Left lung (tissue), 10 donors: ENCODE results near the gene SDHAF4. TPM values are rescaled to one million over a fixed set of nuclear protein-coding genes. Genes with fewer than 3 reads are reported as not detected.

ENCODE experiments used
- ATAC-seq: fragments of 200-7000 bp; cut with Tn5 transposase; one replicate; pipeline ENCODE4 v1.9.1; 2020; ENCODE audit warnings: moderate library complexity
- DNase-seq, 4 donors: peaks; one replicate each; pipeline ENCODE4 v3.0.0-alpha.2; 2013 to 2020
- H3K27ac ChIP-seq, 2 donors: fragments of 200-600 bp; sonication (generic) in 1 of 2; one replicate each; pipeline versions ENCODE4 v1.5.0 to v1.8.0; 2020 to 2021
- H3K27me3 ChIP-seq, 2 donors: fragments of 200-600 bp; sonication (generic) in 1 of 2; one replicate each; pipeline versions ENCODE4 v1.5.0 to v1.8.0; 2020 to 2021
- H3K36me3 ChIP-seq, 2 donors: fragments of 200-600 bp; sonication (generic) in 1 of 2; one replicate each; pipeline versions ENCODE4 v1.5.0 to v1.8.0; 2020 to 2021
- H3K4me1 ChIP-seq, 2 donors: fragments of 200-600 bp; one replicate each; pipeline ENCODE4 v1.8.0; 2021
- H3K4me3 ChIP-seq, 2 donors: fragments of 200-600 bp; sonication (generic) in 1 of 2; one replicate each; pipeline versions ENCODE4 v1.5.0 to v1.8.0; 2020 to 2021; ENCODE audit warnings: mild to moderate bottlenecking in 1 of 2
- H3K9me3 ChIP-seq, 2 donors: fragments of 200-600 bp; sonication (generic) in 1 of 2; one replicate each; pipeline versions ENCODE4 v1.5.0 to v1.8.0; 2020 to 2021
- intact Hi-C, 2 donors: fragments of 100-400 bp; cut with DNase I; formaldehyde crosslinking; loops; one replicate each; pipeline versions ENCODE4 v1.11.2 to v1.14.2; 2022
- polyA plus RNA-seq, 6 donors: library from polyadenylated mRNA; unstranded; fragments of 120-200 nt; gene quantifications; one replicate each; pipeline ENCODE4 v1.2.1, GENCODE V29; 2013; ENCODE audit not compliant: insufficient read length in 6 of 6
- total RNA-seq, 2 donors: library from RNA; stranded (reverse); fragmentation: NEBNext Ultra II Directional; extraction: Animal tissue kit (Norgen Biotek cat#: 25700); gene quantifications; one replicate each; pipeline ENCODE4 v1.2.1, GENCODE V29; 2021
- TF ChIP-seq, protein P1 (sequence below), 2 donors: fragments of 200-600 bp; sonication (generic) in 1 of 2; IDR thresholded peaks; one replicate each; pipeline versions ENCODE4 v1.5.0 to v1.8.0; 2021; ENCODE audit warnings: antibody characterized with exemption in 2 of 2
- donor health status: DM: no; HTN: yes; CAD: no.
- donor health status: DM: no; HTN: no; CAD: no.

SDHAF4 gene
- total and polyA plus RNA-seq, 8 donors = 9.5 to 21.3 (median 16.9) TPM

DNA sequence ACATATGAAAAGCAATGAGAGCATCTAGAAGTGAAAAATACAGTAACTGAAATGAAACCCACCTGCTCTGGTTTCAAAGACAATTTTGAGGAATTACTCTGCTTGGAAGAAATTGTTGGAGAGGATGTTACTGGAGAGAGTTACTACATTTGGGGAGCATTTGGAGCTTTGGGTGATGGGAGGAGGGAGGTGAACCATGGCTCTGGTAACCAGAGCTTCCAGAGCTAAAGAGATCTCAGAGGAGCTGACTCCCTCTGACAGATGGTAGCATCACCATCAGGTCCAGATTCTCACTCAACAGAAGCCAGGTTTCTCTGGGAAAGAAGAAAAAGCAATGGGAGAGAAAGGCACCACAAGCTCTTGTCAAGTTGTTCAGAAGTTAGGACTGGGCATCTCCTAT lies 58.7 kb downstream of the SDHAF4 start:
- Histone ChIP-seq H3K27me3 (no peaks in the 10 kb centered on the region), H3K27ac (no peak overlapping the region), H3K4me3 (no peak overlapping the region), H3K9me3 (no peaks in the 10 kb centered on the region), H3K4me1 (no peaks in the 10 kb centered on the region), H3K36me3 (no peaks in the 10 kb centered on the region)
- ATAC-seq (no peak), DNase-seq (no peak)
- TF ChIP-seq, protein P1, sequence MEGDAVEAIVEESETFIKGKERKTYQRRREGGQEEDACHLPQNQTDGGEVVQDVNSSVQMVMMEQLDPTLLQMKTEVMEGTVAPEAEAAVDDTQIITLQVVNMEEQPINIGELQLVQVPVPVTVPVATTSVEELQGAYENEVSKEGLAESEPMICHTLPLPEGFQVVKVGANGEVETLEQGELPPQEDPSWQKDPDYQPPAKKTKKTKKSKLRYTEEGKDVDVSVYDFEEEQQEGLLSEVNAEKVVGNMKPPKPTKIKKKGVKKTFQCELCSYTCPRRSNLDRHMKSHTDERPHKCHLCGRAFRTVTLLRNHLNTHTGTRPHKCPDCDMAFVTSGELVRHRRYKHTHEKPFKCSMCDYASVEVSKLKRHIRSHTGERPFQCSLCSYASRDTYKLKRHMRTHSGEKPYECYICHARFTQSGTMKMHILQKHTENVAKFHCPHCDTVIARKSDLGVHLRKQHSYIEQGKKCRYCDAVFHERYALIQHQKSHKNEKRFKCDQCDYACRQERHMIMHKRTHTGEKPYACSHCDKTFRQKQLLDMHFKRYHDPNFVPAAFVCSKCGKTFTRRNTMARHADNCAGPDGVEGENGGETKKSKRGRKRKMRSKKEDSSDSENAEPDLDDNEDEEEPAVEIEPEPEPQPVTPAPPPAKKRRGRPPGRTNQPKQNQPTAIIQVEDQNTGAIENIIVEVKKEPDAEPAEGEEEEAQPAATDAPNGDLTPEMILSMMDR (IDR thresholded peaks at IDR 0.05) = no peak
- intact Hi-C loops = no loop called here

DNA sequence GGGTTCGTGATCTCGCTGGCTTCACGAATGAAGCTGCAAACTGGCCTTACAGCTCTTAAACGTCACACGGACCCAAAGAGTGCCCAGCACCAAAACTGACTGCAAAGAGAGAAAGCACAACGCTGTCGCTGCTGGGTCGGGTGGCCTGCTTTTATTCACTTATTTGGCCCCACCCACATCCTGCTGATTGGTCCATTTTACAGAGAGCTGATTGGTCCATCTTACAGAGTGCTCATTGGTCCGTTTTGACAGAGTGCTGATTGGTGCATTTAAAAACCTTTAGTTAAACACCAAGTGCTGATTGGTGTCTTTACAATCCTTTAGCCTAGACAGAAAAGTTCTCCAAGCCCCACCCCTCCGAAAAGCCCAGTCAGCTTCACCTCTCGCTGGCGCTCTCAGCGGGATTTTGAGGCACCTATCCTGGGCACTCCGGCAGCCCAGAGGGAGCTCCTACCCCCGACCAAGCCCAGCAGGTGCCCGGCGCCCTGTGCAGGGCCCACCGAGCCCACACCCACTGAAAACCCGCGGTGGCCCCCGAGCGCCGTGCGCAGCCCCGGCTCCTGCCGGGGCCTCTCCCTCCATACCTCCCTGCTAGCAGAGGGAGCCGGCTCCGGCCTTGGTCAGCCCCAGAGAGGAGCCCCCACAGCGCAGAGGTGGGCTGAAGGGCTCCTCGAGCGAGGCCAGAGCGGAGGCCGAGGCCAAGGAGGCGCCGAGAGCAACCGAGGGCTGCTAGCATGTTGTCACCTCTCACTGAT lies 60.9 kb downstream of the SDHAF4 start:
- H3K27ac ChIP-seq = no peak overlapping the region
- H3K4me3 ChIP-seq = no peak overlapping the region
- intact Hi-C loops = no loop called here
- TF ChIP-seq, protein P1 (IDR thresholded peaks at IDR 0.05) = no peak
- no peaks in the 10 kb centered on the region for H3K4me1 ChIP-seq
- no peaks in the 10 kb centered on the region for H3K36me3 ChIP-seq
- DNase-seq (no peak), ATAC-seq (no peak)
- H3K9me3 ChIP-seq = no peaks in the 10 kb centered on the region
- H3K27me3 ChIP-seq = no peaks in the 10 kb centered on the region

DNA sequence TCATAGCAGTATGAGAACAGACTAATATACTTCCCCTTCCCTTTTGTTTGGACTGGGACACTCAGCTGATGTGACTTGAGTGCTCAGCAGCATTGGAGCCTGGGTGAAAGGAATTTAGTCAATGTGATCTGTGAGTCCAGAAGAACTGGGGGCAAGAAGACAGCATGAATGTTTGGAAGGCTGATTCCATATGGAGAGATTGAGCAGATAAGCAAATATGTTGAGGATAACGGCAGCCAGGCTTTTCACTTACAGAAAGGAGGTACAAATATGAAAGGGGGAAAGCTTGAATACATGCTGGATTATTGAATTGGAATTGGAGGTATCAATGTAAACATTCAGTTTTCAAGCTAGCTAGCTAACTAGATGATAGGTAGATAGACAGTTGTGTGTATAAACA lies 63.2 kb downstream of the SDHAF4 start:
- DNase-seq (no peak), ATAC-seq (no peak)
- H3K36me3 ChIP-seq = no peaks in the 10 kb centered on the region
- no peaks in the 10 kb centered on the region for H3K27me3 ChIP-seq
- no peaks in the 10 kb centered on the region for H3K4me1 ChIP-seq
- intact Hi-C loops = no loop called here
- no peak overlapping the region for H3K4me3 ChIP-seq
- TF ChIP-seq, protein P1 (IDR thresholded peaks at IDR 0.05) = no peak
- no peaks in the 10 kb centered on the region for H3K9me3 ChIP-seq
- H3K27ac ChIP-seq = no peak overlapping the region

DNA sequence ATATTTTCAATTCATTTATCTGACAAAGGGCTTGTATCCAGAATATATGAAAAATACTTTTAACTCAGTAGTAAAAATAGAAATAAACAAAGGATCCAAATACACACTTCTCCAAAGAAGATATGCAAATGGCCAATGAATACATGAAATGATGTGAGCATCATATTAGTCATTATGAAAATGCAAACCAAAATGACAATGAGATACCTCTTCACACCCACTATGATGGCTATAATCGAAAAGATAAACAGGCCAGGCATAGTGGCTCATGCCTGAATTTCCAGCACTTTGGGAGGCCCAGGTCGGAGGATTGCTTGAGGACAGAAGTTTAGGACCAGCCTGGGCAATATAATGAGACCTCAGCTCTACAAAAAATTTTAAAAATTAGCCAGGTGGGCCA lies 67.1 kb downstream of the SDHAF4 start:
- H3K27ac ChIP-seq = no peak overlapping the region
- TF ChIP-seq, protein P1 (IDR thresholded peaks at IDR 0.05) = no peak
- no peaks in the 10 kb centered on the region for H3K36me3 ChIP-seq
- no peaks in the 10 kb centered on the region for H3K4me1 ChIP-seq
- ATAC-seq = no peak
- no peaks in the 10 kb centered on the region for H3K9me3 ChIP-seq
- intact Hi-C loops = no loop called here
- no peak for DNase-seq
- no peaks in the 10 kb centered on the region for H3K27me3 ChIP-seq
- no peak overlapping the region for H3K4me3 ChIP-seq

DNA sequence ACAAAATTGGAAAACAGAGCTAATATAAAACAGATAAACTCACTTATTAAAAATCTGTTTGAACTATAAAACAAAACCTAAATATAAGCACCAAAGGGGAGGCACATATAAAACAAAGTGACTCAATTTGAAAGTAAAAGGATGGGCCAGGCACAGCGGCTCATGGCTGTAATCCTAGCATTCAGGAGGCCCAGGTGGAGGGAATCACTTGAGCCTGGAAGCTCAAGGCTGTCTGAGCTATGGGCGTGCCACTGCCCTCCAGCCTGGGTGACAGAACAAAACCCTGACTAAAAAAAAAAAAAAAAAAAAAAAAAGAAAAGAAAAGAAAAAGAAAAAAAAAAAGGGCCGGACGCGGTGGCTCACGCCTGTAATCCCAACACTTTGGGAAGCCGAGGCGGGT lies 69.9 kb downstream of the SDHAF4 start:
- ATAC-seq = no peak
- no peak overlapping the region for H3K4me3 ChIP-seq
- no peak overlapping the region for H3K27ac ChIP-seq
- no peak for DNase-seq
- H3K27me3 ChIP-seq = no peaks in the 10 kb centered on the region
- H3K9me3 ChIP-seq = no peaks in the 10 kb centered on the region
- intact Hi-C loops = no loop called here
- no peaks in the 10 kb centered on the region for H3K36me3 ChIP-seq
- TF ChIP-seq, protein P1 (IDR thresholded peaks at IDR 0.05) = no peak
- H3K4me1 ChIP-seq = no peaks in the 10 kb centered on the region
